Subcutaneous abdominal adipose tissue (tissue), 5 donors: Measurements from ENCODE around the gene BRINP3.

ENCODE experiments used
- H3K27ac ChIP-seq: one replicate; pipeline ENCODE4 v1.7.0; 2013; ENCODE audit warnings: low read depth, mild to moderate bottlenecking, inconsistent platforms, low read length, moderate library complexity
- H3K27me3 ChIP-seq, 5 donors: one replicate each; pipeline ENCODE4 v1.7.0; 2013; ENCODE audit warnings: low read length in 5 of 5, inconsistent platforms in 1 of 5; ENCODE audit not compliant: control insufficient read depth in 5 of 5, insufficient read depth in 4 of 5
- H3K36me3 ChIP-seq, 5 donors: one replicate each; pipeline ENCODE4 v1.7.0; 2013; ENCODE audit warnings: low read length in 5 of 5; ENCODE audit not compliant: control insufficient read depth in 5 of 5, insufficient read depth in 5 of 5
- H3K4me1 ChIP-seq, 5 donors: one replicate each; pipeline ENCODE4 v1.7.0; 2013; ENCODE audit warnings: low read length in 5 of 5, mild to moderate bottlenecking in 3 of 5, moderate library complexity in 1 of 5; ENCODE audit not compliant: control insufficient read depth in 5 of 5, insufficient read depth in 5 of 5
- H3K4me3 ChIP-seq, 5 donors: one replicate each; pipeline ENCODE4 v1.7.0; 2013; ENCODE audit warnings: low read length in 5 of 5, low read depth in 1 of 5
- H3K9ac ChIP-seq, 5 donors: one replicate each; pipeline ENCODE4 v1.7.0; 2013; ENCODE audit warnings: low read length in 5 of 5, mild to moderate bottlenecking in 4 of 5, moderate library complexity in 3 of 5
- H3K9me3 ChIP-seq, 5 donors: one replicate each; pipeline ENCODE4 v1.7.0; 2013; ENCODE audit warnings: low read length in 5 of 5; ENCODE audit not compliant: control insufficient read depth in 5 of 5
- donor health status: healthy.
- donor health status: healthy.
- donor health status: healthy.
- donor health status: healthy.
- donor health status: healthy.

Gene BRINP3

DNA sequence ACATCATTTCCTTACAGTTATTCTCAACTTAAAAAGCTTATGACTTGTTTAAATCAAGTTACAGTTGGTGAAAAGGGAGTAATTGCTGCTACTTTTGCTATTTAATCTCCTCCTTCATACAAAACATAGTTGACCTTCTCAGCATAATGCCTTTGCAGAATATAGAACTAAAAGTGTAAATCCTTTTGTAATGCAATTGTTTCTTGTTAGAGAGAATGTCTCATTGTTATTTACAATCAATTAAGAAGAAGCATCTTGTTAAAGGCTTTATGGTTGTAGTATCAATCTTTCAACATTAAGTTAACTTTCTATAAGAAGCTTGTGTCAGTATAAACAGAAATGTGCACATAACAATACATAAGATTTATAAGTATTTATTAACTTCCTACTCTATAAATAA, 360.7 kb downstream of the BRINP3 start:
- Histone ChIP-seq H3K9me3 (no peaks in the 10 kb centered on the region), H3K36me3 (no peaks in the 10 kb centered on the region), H3K27ac (no peak overlapping the region), H3K4me3 (no peak overlapping the region), H3K27me3 (no peaks in the 10 kb centered on the region), H3K4me1 (no peaks in the 10 kb centered on the region), H3K9ac (no peak overlapping the region)

DNA sequence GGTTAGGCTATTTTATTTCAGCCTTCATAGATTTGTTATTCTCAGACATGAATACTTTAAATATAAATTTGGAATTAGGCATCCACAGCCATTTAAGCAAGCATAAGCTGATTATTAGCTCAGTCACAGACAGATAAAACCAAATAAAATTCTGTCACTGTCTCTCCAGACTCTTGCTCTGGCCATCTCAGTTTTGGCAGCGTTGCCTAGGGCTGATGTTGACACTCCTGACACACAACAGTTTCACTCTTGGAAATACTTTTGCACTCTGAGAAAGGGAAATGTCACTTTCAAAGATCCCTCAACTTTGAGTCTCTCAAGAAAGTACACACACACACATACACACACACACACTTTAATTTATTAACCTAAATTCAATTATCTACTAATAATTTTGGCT, 372.7 kb downstream of the BRINP3 start:
- Histone ChIP-seq H3K9me3 (no peaks in the 10 kb centered on the region), H3K27me3 (no peaks in the 10 kb centered on the region), H3K9ac (no peak overlapping the region), H3K4me1 (no peaks in the 10 kb centered on the region), H3K4me3 (no peak overlapping the region), H3K36me3 (no peaks in the 10 kb centered on the region), H3K27ac (no peak overlapping the region)

DNA sequence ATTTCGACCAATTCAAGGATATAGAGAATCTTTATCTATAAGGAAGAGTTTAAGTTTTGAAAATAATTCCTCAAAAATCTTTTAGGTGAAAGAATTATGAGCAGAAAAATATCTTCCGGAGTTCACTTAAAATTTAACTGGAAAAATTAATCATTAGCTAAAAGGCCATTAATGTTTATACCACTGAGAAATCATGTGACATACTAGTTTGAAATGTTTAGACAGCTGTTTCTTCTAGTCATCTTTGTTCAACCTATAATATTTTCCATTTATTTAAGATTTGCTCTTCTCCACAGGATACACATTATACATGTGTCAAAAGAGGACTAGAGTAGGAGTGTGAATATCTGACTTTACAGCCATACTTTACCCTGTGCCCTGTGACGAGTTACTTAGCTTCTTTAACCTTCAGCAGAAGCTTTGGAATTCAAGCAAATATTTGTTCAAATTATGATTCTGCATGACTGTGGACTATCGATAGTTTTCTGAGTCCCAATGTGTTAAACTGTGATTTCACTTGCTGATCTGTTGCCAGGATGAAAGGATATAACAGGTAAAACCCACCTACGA, 374.8 kb downstream of the BRINP3 start:
- Histone ChIP-seq H3K36me3 (no peaks in the 10 kb centered on the region), H3K9ac (no peak overlapping the region), H3K27ac (no peak overlapping the region), H3K27me3 (no peaks in the 10 kb centered on the region), H3K4me1 (no peaks in the 10 kb centered on the region), H3K9me3 (no peaks in the 10 kb centered on the region), H3K4me3 (no peak overlapping the region)

DNA sequence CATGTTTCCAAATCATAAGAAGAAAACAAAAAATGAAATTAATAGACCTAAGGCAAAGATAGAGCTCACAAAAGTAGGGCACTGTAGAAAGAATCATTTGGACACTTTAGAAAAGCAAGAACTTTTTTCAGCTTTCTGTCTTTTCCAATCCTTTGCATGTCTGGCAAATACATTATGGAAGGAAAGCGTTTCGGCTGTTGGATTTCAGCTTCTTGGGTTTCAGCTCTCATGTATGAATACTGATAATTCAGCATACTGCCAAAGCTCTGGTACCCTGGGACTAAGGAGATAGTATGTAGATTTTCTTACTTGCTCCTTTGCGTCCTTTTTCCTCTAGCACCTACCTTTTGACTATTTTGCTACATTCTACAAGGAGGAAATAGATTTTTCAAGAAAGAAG, 375.9 kb downstream of the BRINP3 start:
- Histone ChIP-seq H3K36me3 (no peaks in the 10 kb centered on the region), H3K4me3 (no peak overlapping the region), H3K27ac (no peak overlapping the region), H3K4me1 (no peaks in the 10 kb centered on the region), H3K9me3 (no peaks in the 10 kb centered on the region), H3K9ac (no peak overlapping the region), H3K27me3 (no peaks in the 10 kb centered on the region)

DNA sequence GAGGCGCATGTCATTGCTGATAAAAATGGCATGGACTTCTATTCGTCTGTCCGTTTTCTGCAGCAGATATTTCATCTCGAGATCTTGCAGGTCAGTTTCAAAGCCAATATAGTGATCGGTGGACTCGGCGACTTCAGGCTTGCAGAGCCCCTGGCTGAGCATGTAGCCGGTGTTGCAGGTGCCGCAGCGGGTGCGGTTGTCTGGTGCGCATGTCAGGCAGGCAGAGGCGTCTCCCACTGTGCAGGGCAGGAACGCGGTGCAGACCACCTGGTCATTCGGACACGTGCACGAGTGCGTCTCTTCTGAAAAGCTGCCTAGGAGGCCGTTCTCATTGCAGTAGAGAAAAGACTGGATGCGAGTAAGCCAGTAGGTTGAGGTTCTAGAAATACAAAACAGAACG, 378.9 kb downstream of the BRINP3 start:
- H3K4me3 ChIP-seq: no peak overlapping the region
- no peak overlapping the region for H3K27ac ChIP-seq
- no peaks in the 10 kb centered on the region for H3K9me3 ChIP-seq
- no peaks in the 10 kb centered on the region for H3K36me3 ChIP-seq
- H3K4me1 ChIP-seq: no peaks in the 10 kb centered on the region
- no peaks in the 10 kb centered on the region for H3K27me3 ChIP-seq
- H3K9ac ChIP-seq: no peak overlapping the region

DNA sequence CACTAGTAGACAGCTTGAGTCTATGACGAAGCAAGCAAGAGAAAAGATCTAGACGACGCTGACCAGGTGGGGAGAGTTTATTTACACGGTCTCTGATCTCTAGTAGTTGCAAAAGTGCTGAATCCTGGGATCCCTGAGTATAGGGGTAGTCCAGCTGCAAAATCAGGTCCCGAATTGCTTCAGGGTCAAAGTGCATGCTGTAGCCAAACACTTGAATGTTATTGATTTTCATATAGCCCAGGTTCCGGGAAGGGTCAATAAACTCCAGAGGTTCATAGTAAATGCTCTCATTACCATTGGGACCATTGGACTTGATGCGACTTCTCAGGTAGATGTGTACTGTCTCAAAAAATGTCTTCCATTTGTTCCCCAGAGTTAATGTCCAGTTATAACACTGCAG, 379.6 kb downstream of the BRINP3 start:
- H3K9ac ChIP-seq: no peak overlapping the region
- H3K36me3 ChIP-seq: no peaks in the 10 kb centered on the region
- no peaks in the 10 kb centered on the region for H3K27me3 ChIP-seq
- no peak overlapping the region for H3K4me3 ChIP-seq
- H3K4me1 ChIP-seq: no peaks in the 10 kb centered on the region
- no peaks in the 10 kb centered on the region for H3K9me3 ChIP-seq
- no peak overlapping the region for H3K27ac ChIP-seq

DNA sequence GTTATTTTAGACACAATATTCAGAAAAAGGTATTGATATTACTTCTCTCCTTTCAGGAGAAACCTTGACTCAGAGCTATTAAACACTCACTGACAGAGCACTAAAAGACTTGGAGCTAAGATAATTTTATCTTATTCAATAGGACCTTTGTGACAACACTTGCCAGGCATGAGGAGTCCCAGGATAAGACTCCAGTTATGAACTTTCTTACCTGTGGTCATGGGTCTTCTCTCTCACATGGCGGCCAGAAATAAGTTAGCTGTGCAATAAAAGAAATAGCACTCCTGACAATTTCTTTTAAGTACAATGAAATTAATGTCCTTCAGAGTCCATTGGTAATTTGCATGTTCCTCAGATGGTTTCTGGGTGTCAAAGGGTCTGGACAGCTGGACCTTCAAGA, 382.1 kb downstream of the BRINP3 start:
- Histone ChIP-seq H3K4me1 (no peaks in the 10 kb centered on the region), H3K4me3 (no peak overlapping the region), H3K27ac (no peak overlapping the region)

DNA sequence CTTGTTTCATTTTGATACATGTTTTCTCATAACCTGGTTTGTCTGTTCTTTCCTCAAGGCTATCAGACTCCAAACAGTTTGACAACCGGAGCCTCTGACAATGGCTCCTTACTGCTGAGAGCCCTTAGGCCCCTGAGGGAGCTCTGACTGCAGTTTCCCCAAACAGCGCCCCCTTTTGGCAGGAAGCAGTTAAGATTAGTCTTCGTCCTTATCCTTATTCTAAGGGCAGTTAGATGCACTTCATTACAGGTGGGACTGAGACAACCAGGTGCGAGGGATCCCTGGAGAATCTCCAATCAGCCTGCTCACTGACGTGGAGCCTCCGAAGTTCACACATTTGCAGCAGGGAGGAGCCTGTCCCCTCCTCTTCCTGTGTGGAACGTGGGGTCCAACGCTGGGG, 393.1 kb downstream of the BRINP3 start:
- Histone ChIP-seq H3K27me3 (no peaks in the 10 kb centered on the region), H3K9me3 (no peaks in the 10 kb centered on the region), H3K4me3 (no peak overlapping the region), H3K9ac (no peak overlapping the region), H3K27ac (no peak overlapping the region), H3K36me3 (no peaks in the 10 kb centered on the region), H3K4me1 (no peaks in the 10 kb centered on the region)

More for the DNA sequence above, 382.1 kb downstream of the BRINP3 start:
- Histone ChIP-seq H3K9ac (no peak overlapping the region), H3K9me3 (no peaks in the 10 kb centered on the region), H3K36me3 (no peaks in the 10 kb centered on the region), H3K27me3 (no peaks in the 10 kb centered on the region)

DNA sequence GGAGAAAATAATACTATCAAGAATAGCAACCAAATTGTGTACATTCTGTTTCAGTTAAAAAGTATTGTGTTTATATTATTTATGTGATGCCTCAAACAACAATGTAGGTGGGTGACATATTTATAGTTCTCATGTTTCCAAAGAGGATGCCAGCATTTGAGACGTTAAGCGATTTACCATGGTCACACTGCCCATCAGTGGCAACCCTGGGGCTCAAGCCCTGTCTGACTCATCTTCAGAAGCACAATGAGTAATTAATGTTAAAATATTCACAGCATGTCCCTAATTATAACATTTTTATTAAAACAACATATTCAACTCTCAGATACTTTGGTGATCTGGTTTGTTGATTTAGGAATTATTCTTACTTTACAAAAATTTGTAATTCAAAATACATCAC, 409.4 kb downstream of the BRINP3 start:
- Histone ChIP-seq H3K4me3 (no peak overlapping the region), H3K36me3 (no peaks in the 10 kb centered on the region), H3K9ac (no peak overlapping the region), H3K9me3 (no peaks in the 10 kb centered on the region), H3K27ac (no peak overlapping the region), H3K4me1 (no peaks in the 10 kb centered on the region), H3K27me3 (no peaks in the 10 kb centered on the region)

DNA sequence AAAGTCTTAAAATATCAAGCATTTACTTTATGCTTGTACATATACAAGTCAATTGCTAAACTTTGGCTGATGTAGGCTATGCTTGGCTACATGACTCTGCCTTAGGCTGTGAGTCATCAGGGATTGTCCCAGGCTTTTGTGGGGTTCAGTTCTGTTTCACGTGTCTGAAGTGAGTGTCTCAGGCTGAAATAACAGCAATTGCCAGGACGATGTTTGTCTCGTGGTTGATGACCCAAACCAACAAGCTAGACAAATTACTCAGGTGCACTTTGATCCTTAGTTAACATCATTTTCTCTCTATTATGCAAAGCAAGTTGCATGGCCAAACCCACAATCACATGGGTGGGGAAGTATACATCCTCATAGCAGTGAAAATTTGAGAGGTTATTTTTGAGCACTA, 410.1 kb downstream of the BRINP3 start:
- Histone ChIP-seq H3K4me1 (no peaks in the 10 kb centered on the region), H3K9me3 (no peaks in the 10 kb centered on the region), H3K27me3 (no peaks in the 10 kb centered on the region), H3K27ac (no peak overlapping the region), H3K9ac (no peak overlapping the region), H3K4me3 (no peak overlapping the region), H3K36me3 (no peaks in the 10 kb centered on the region)

DNA sequence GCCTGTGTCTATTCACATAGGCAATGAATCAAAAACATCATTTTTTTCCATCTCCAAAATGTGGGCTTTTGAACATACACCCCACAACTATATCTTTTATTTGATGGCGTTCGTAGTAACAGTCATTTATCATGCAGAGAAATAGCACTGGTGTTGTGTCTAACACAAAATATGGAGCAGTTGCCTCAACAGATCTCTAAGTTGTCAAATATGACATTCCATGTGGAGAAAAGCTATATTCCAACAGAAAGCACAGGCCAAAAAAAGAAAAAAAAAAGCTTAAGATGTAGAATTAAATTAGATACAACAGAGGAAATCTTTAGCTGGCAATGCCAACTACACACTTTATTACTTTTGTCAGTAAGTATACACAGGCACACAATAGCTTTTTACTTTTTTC, 411.7 kb downstream of the BRINP3 start:
- Histone ChIP-seq H3K4me3 (no peak overlapping the region), H3K27me3 (no peaks in the 10 kb centered on the region), H3K4me1 (no peaks in the 10 kb centered on the region), H3K9ac (no peak overlapping the region), H3K36me3 (no peaks in the 10 kb centered on the region), H3K9me3 (peaks cover 0 to 3% (median 0%) of the 10 kb centered on the region in 5 donors), H3K27ac (no peak overlapping the region)
